ENCODE results near the gene PCGF6. TPM values are rescaled to one million over a fixed set of nuclear protein-coding genes. Genes with fewer than 3 reads are reported as not detected.

Gene PCGF6
- total RNA-seq, 2 experiments from 2014 or later: 18.6 to 19.9 TPM

- no peak overlapping the region for H3K4me3 Mint-ChIP-seq
- DNase-seq: no peak
- H3K27ac Mint-ChIP-seq: no peak overlapping the region
- H3K4me1 Mint-ChIP-seq: no peaks in the 10 kb centered on the region
- peaks cover 10% of the 10 kb centered on the region for H3K9me3 Mint-ChIP-seq
- peaks cover 3% of the 10 kb centered on the region for H3K36me3 Mint-ChIP-seq
- peaks cover 4% of the 10 kb centered on the region for H3K27me3 Mint-ChIP-seq
These were observed 96.2 kb downstream of the PCGF6 start for GRCh38 chr10:103254538-103255325.

GRCh38 chr10:103254113-103254512 is 96.8 kb downstream of the PCGF6 start:
- Mint-ChIP-seq H3K27me3 (peaks cover 4% of the 10 kb centered on the region), H3K9me3 (peaks cover 9% of the 10 kb centered on the region), H3K4me3 (no peak overlapping the region), H3K36me3 (peaks cover 2% of the 10 kb centered on the region), H3K4me1 (no peaks in the 10 kb centered on the region), H3K27ac (no peak overlapping the region)
- DNase-seq: no peak

Other genes starting within 250 kb of the PCGF6 start
- gene NT5C2, start 157.9 kb downstream of the PCGF6 start, total RNA-seq: 10 to 100 TPM; 41.8 to 46.8 TPM
- gene RPEL1, start 105.3 kb downstream of the PCGF6 start, total RNA-seq: under 1 TPM in 1 of 2 experiments, not detected in 1; 0.10 TPM
- under 1 TPM; 0.38 to 0.45 TPM for gene INA, start 74.0 kb downstream of the PCGF6 start, total RNA-seq
- gene TAF5, start 16.8 kb upstream of the PCGF6 start, total RNA-seq: 10 to 100 TPM; 11.1 to 11.6 TPM
- gene ATP5MK, start 45.3 kb upstream of the PCGF6 start, total RNA-seq: 100 to 1,000 TPM; 451 to 452 TPM
- 10 to 100 TPM; 89.5 to 94.7 TPM for gene PDCD11, start 45.5 kb upstream of the PCGF6 start, total RNA-seq
- gene CALHM2, start 101.2 kb upstream of the PCGF6 start, total RNA-seq: 1 to 10 TPM; 4.5 to 4.8 TPM
- gene CALHM1, start 107.8 kb upstream of the PCGF6 start, total RNA-seq: not detected
- not detected for gene CALHM3, start 128.1 kb upstream of the PCGF6 start, total RNA-seq
- 1 to 10 TPM; 3.1 to 3.2 TPM for gene NEURL1, start 142.6 kb upstream of the PCGF6 start, total RNA-seq